Uterus (tissue), 4 donors: ENCODE data around the gene SMAD3. TPM values are rescaled to one million over a fixed set of nuclear protein-coding genes. Genes with fewer than 3 reads are reported as not detected.

Experiments
- DNase-seq, 2 donors: peaks; one replicate each; pipeline ENCODE4 v3.0.0-alpha.2; 2019 to 2020
- H3K27ac ChIP-seq, 2 donors: fragments of 200-600 bp; sonication (generic); 1 replicate in 1 of 2; 2 replicates in 1 of 2; pipeline ENCODE4 v1.5.1; 2016 to 2018
- H3K27me3 ChIP-seq, 2 donors: fragments of 200-600 bp; sonication (generic); one replicate each; pipeline ENCODE4 v1.5.1; 2018 to 2019; ENCODE audit warnings: control low read depth in 1 of 2
- H3K36me3 ChIP-seq, 2 donors: fragments of 200-600 bp; sonication (generic); one replicate each; pipeline ENCODE4 v1.5.1; 2019; ENCODE audit warnings: control low read depth in 1 of 2
- H3K4me1 ChIP-seq, 2 donors: fragments of 200-600 bp; sonication (generic); one replicate each; pipeline ENCODE4 v1.5.1; 2018 to 2019; ENCODE audit warnings: control low read depth in 1 of 2
- H3K4me3 ChIP-seq, 2 donors: fragments of 200-600 bp; sonication (generic); 1 replicate in 1 of 2; 2 replicates in 1 of 2; pipeline ENCODE4 v1.5.1; 2018 to 2019; ENCODE audit warnings: mild to moderate bottlenecking in 1 of 2
- H3K9me3 ChIP-seq, 2 donors: fragments of 200-600 bp; sonication (generic); one replicate each; pipeline ENCODE4 v1.5.1; 2019; ENCODE audit warnings: control low read depth in 1 of 2
- POLR2A ChIP-seq, 2 donors: fragments of 450-650 bp; IDR thresholded peaks; one replicate each; pipeline ENCODE4 v1.6.1; 2016; ENCODE audit warnings: antibody characterized with exemption in 2 of 2, mild to moderate bottlenecking in 1 of 2, moderate library complexity in 1 of 2
- intact Hi-C: fragments of 100-400 bp; cut with DNase I; formaldehyde crosslinking; loops from one replicate; pipeline ENCODE4 v1.15.1; 2023; ENCODE audit warnings: low total_unique reads
- total RNA-seq, 4 donors: library from RNA; depleted of rRNA in 3 of 4; stranded (reverse); fragments of >200 nt in 3 of 4; gene quantifications; one replicate each; pipeline versions ENCODE4 v1.1.0 to v1.2.4, GENCODE V29; 2014 to 2023
- TF ChIP-seq, protein P1 (sequence below), 4 experiments: fragments of 200-600 bp in 2 of 4; fragments of 450-650 bp in 2 of 4; sonication (generic) in 2 of 4; IDR thresholded peaks; one replicate each; pipeline ENCODE4 v1.5.1; 2016 to 2019; ENCODE audit warnings: antibody characterized with exemption in 4 of 4, mild to moderate bottlenecking in 2 of 4, moderate library complexity in 1 of 4
- donor health status: DM: yes; HTN: yes; CAD: no.

Gene SMAD3
- total RNA-seq, 4 donors from 2014 or later = 14.3 to 66.9 (median 32.3) TPM

DNA sequence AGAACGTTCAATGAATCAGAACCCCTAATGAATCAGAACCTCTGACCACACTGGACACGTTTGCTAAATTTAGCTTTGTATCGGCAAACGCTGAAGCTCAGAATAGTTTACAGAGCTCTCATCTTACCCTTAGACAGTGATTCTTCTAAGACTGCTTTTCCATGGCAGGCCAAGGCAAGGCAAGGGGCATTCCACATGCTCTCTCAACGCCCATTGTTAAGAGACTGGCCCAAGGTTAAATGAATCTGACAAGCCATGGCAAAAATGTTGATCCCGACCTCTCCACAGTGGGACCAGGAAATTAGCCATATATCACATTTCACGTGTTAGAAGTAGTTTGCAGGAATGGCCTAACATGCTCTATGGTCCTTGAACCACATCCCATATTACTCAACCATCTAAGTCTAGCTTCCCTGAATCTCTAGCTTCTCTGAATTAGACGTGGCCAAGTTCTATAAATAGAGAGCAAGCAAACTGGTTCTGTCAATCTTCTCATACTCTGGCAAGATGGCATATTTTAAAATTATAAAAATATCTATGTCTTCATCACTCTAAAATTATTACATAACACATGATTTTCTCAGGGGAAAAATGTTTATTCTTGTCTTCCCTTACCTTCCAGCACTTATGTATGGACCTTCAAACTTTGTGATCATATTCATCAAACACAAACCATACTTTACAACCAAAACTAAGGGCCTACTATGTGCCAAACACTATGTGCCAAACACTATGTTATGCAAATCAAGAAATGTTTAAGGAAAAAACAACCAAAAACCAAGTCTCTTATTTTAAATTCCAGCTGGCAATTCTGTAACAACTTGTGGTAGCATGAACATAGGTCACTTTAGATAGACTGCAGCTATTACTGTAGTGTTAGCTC is 134.7 kb downstream of the SMAD3 start:
- Histone ChIP-seq H3K27me3 (no peaks in the 10 kb centered on the region), H3K4me3 (no peak overlapping the region), H3K27ac (no peak overlapping the region), H3K36me3 (no peaks in the 10 kb centered on the region), H3K4me1 (no peaks in the 10 kb centered on the region), H3K9me3 (no peaks in the 10 kb centered on the region)
- no peak for DNase-seq
- intact Hi-C loops = no loop called here
- no peak for TF ChIP-seq POLR2A (IDR thresholded peaks at IDR 0.05)
- TF ChIP-seq, protein P1, sequence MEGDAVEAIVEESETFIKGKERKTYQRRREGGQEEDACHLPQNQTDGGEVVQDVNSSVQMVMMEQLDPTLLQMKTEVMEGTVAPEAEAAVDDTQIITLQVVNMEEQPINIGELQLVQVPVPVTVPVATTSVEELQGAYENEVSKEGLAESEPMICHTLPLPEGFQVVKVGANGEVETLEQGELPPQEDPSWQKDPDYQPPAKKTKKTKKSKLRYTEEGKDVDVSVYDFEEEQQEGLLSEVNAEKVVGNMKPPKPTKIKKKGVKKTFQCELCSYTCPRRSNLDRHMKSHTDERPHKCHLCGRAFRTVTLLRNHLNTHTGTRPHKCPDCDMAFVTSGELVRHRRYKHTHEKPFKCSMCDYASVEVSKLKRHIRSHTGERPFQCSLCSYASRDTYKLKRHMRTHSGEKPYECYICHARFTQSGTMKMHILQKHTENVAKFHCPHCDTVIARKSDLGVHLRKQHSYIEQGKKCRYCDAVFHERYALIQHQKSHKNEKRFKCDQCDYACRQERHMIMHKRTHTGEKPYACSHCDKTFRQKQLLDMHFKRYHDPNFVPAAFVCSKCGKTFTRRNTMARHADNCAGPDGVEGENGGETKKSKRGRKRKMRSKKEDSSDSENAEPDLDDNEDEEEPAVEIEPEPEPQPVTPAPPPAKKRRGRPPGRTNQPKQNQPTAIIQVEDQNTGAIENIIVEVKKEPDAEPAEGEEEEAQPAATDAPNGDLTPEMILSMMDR (IDR thresholded peaks at IDR 0.05) = no peak

DNA sequence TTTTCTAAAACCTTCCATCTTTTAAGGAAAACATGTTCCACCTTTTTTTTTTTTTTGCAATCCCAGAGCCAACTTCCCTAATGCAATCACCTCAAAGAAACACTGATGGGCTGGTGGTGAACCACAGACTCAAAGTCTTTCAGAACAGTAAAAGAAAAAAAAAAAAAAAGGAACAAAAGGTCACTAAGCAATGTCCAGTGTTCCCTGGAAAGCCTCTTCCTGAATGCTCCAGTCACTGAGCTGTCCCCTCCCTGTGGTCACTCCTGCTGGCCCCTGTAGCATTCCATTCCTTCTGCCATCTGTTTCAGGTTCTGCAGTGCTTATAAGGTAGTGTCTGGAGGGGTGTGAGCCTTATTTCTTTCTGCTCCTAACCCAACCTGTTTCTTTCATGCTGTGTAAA is 135.7 kb downstream of the SMAD3 start:
- intact Hi-C loops = no loop called here
- Histone ChIP-seq H3K4me1 (no peaks in the 10 kb centered on the region), H3K27ac (no peak overlapping the region), H3K27me3 (no peaks in the 10 kb centered on the region), H3K4me3 (no peak overlapping the region), H3K9me3 (no peaks in the 10 kb centered on the region), H3K36me3 (no peaks in the 10 kb centered on the region)
- DNase-seq = no peak
- no peak for TF ChIP-seq POLR2A (IDR thresholded peaks at IDR 0.05)
- TF ChIP-seq, protein P1 (IDR thresholded peaks at IDR 0.05) = no peak

DNA sequence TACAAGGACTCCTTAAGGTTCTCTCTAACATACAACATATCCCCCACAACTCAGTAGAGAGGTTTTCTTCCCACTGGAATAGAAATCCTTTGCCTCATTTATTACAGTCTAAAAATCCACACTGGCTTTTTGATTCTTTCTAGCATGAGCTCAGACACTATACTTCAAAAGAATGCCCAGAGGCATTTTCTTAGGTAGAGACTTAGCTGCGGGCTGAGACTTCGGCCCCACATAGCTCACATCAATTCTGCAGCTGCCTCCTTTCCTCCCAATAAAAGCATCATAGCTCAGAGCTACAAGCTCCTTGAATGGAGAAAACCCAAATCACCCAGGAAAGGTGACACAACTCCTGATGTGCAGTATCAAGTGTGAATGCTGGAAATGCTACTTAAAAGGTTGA is 136.7 kb downstream of the SMAD3 start:
- no peaks in the 10 kb centered on the region for H3K9me3 ChIP-seq
- no peaks in the 10 kb centered on the region for H3K36me3 ChIP-seq
- peaks cover 0 to under 1% of the 10 kb centered on the region in 2 donors for H3K4me1 ChIP-seq
- H3K27ac ChIP-seq = no peak overlapping the region
- no peak for TF ChIP-seq POLR2A (IDR thresholded peaks at IDR 0.05)
- H3K4me3 ChIP-seq = no peak overlapping the region
- no peaks in the 10 kb centered on the region for H3K27me3 ChIP-seq
- no peak for DNase-seq
- intact Hi-C loops = no loop called here

DNA sequence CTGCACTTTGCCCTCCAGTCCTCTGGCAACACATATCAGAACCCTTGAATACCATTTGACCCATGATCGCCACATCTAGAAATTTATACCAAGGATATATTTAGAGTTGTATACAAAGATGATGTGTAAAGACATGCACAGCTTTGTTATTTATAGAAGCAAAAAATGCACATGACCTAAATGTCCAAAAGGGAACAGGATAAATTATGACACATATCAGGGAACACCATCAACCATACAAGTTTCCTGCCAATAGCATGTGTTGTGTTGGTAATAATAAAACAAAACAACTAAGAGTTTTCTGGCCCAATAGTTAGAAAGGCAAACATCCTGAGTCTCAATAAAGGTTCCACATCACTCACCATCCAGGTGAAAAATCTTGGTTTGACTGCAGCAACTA is 137.6 kb downstream of the SMAD3 start:
- no peak for DNase-seq
- Histone ChIP-seq H3K4me3 (no peak overlapping the region), H3K36me3 (no peaks in the 10 kb centered on the region), H3K27me3 (no peaks in the 10 kb centered on the region), H3K27ac (no peak overlapping the region), H3K4me1 (peaks cover 0 to 7% of the 10 kb centered on the region in 2 donors), H3K9me3 (no peaks in the 10 kb centered on the region)
- intact Hi-C loops = no loop called here
- TF ChIP-seq POLR2A (IDR thresholded peaks at IDR 0.05) = no peak
- TF ChIP-seq, protein P1 (IDR thresholded peaks at IDR 0.05) = no peak

DNA sequence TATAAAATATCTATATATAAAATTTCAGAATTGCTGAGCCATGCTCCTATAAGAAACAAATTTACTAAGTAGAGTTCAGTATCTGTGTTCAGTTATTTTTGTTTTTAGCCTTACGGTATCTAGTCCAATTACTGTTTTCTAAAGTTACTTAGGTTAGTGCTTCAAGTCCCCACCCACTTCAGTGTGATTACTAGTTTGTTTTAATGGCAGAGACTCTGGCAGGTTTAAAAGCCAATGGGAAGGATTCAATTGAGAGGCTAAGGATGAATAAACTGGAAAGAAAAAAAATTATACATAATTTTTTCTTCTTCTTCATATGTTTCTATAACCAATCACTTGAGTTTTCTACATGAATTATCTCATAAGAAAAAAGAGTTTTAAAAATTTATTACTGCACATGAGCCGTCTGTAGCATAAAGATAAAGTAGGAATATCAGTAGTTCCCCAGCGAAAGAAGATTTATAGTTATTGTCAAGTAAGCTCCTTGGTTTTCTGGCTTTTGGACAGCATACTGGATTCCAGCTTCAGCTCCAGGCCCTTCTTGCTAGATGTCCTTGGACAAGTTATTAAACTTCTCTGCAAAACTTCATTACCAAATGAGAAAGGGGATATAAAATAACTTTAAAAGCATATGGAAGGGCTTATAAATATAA is 142.3 kb downstream of the SMAD3 start:
- TF ChIP-seq, protein P1 (IDR thresholded peaks at IDR 0.05) = no peak
- no peak for TF ChIP-seq POLR2A (IDR thresholded peaks at IDR 0.05)
- no peaks in the 10 kb centered on the region for H3K9me3 ChIP-seq
- H3K27me3 ChIP-seq = no peaks in the 10 kb centered on the region
- intact Hi-C loops = no loop called here
- DNase-seq = no peak
- H3K27ac ChIP-seq = peak overlapping the region; percentile 12 to 33
- H3K4me3 ChIP-seq = no peak overlapping the region
- H3K4me1 ChIP-seq = peaks cover 0 to 10% of the 10 kb centered on the region in 2 donors
- no peaks in the 10 kb centered on the region for H3K36me3 ChIP-seq
